C4-2B (cell line): ENCODE measurements around the gene ZC3H11A.
A peak's percentile ranks its signal among the peaks of the same experiment; 100 is the strongest.
"Not testable (repeated sequence)": the region's sequence is repeated elsewhere in the genome, so short reads cannot be mapped to it uniquely, and the experiment has no call there.

Experiments
- H3K27ac ChIP-seq: fragments of 450-650 bp; 2 replicates; pipeline ENCODE4 v1.5.1; 2017
- CTCF ChIP-seq: fragments of 450-650 bp; conservative IDR thresholded peaks from 2 replicates; pipeline ENCODE4 v1.5.1; 2017; ENCODE audit warnings: mild to moderate bottlenecking
- ZFX ChIP-seq: fragments of 450-650 bp; IDR thresholded peaks from 2 replicates; pipeline ENCODE4 v1.6.1; 2017

Gene ZC3H11A

GRCh38 chr1:203795441-203796235, at the start of gene ZC3H11A, which contains the start of gene ZBED6:
Gene ZC3H11A, plus strand, starts transcription at chr1:203795623. Its CDS starts 21,448 bp downstream, at chr1:203817071.
Gene ZBED6, plus strand, starts transcription at chr1:203795623. Its CDS starts 1,900 bp downstream, at chr1:203797523.
- H3K27ac ChIP-seq = peak within 1 kb of the TSS; percentile 93
- TF ChIP-seq ZFX = peak; percentile 95
- TF ChIP-seq CTCF = no peak

- no peak for TF ChIP-seq ZFX
- no peak for TF ChIP-seq CTCF
- H3K27ac ChIP-seq = no peak overlapping the region
Observed at GRCh38 chr1:203746281-203746680, 49.1 kb upstream of the ZC3H11A start.

DNA sequence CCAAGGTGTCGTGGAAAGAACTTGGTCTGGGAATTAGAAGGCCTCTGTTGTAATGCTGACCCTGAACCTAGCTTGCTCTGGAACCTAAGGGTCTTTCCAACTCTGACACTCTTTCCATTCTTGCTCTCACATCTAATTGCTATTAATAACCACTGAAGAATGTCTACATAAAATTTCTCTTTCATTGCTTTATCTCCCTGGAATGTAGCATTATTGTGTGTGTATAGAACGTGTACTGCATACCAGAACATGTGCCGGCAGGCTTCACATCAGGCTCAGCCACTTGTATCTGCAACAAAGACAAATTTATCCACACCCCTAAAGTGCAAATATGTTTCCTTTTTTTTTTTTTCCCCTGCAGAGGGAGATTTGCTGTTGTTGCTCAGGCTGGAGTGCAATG, 44.4 kb upstream of the ZC3H11A start:
- H3K27ac ChIP-seq = no peak overlapping the region
- TF ChIP-seq CTCF (no peak), ZFX (no peak)

- not testable (repeated sequence) for H3K27ac ChIP-seq
Observed at GRCh38 chr1:203751618-203752361, 43.6 kb upstream of the ZC3H11A start.

DNA sequence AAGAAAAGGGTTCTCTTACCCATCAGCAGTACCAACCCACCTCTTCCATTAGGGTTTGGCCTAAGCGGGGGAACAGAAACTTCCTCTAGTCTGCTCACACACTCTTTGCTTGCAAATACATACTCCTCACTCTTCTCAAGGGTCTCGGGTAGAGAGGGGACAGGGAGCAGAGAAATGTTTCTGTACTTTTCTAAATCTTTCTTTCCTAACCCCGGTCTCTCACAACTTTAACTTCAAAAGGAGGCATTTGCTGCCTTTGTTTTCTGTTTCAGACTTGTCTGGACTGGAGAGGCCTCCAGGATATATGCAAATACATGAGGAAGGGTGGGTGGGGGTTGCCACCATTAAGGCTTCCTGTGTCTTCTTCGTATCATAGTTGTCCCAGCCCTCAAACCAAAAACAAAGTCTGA, 41.0 kb upstream of the ZC3H11A start:
- no peak for TF ChIP-seq ZFX
- no peak for TF ChIP-seq CTCF
- no peak overlapping the region for H3K27ac ChIP-seq

- H3K27ac ChIP-seq = no peak overlapping the region
- TF ChIP-seq CTCF (no peak), ZFX (no peak)
Observed at GRCh38 chr1:203756036-203756435, 39.4 kb upstream of the ZC3H11A start.

DNA sequence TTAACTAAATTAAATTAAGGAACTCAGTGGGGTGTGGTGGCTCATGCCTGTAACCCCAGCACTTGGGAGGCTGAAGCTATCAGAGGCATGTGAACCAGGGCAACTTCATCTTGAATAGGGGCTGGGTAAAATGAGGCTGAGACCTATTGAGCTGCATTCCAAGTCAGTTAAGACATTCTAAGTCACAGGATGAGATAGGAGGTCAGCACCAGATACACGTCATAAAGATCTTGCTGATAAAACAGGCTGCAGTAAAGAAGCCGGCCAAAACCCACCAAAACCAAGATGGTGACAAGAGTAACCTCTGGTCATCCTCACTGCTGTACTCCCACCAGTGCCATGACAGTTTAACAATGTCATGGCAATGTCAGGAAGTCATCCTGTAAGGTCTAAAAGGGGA, 36.7 kb upstream of the ZC3H11A start:
- not testable (repeated sequence) for H3K27ac ChIP-seq

DNA sequence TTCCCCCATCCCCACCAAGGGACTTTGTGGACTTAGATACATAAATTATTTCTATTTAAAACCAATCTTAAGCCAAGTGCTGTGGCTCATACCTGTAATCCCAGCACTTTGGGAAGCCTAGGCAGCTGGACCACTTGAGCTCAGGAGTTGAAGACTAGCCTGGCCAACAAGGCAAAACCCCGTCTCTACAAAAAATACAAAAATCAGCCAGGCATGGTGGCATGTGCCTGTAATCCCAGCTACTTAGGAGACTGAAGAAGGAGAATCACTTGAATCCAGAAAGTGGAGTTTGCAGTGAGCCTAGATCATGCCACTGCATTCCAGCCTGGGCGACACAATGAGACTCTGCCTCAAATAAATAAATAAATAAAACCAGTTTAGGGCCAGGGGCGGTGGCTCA, 34.9 kb upstream of the ZC3H11A start:
- H3K27ac ChIP-seq = no peak overlapping the region
- TF ChIP-seq ZFX (no peak), CTCF (no peak)

- not testable (repeated sequence) for H3K27ac ChIP-seq
Observed at GRCh38 chr1:203761958-203762357, 33.5 kb upstream of the ZC3H11A start.
